H1 (cell line): ENCODE data around the gene MOB3B.

ENCODE experiments used
- CEBPB ChIP-seq: IDR thresholded peaks from 2 replicates; pipeline ENCODE4 v1.6.1; 2012; ENCODE audit warnings: low read depth, low read length
- CTCF ChIP-seq, 3 experiments: IDR thresholded peaks; 1 replicate in 2 of 3; 2 replicates in 1 of 3; pipeline versions ENCODE4 v1.5.1 to v1.6.1; 2011; ENCODE audit warnings: low read length in 3 of 3, mild to moderate bottlenecking in 3 of 3, inconsistent platforms in 2 of 3, low read depth in 1 of 3, moderate library complexity in 1 of 3; ENCODE audit not compliant: insufficient read depth in 1 of 3; ENCODE audit errors: control extremely low read depth in 1 of 3
- GABPA ChIP-seq: IDR thresholded peaks from 2 replicates; pipeline ENCODE4 v1.6.1; 2011; ENCODE audit warnings: mild to moderate bottlenecking, low read length, moderate library complexity, borderline replicate concordance; ENCODE audit not compliant: insufficient read depth
- HDAC2 ChIP-seq, 2 experiments: fragments of 300-600 bp in 1 of 2; sonication (generic) in 1 of 2; IDR thresholded peaks; 2 replicates each; pipeline ENCODE4 v1.6.1; 2011 to 2012; ENCODE audit warnings: low read depth in 2 of 2, low read length in 2 of 2, mild to moderate bottlenecking in 2 of 2, moderate library complexity in 2 of 2, borderline replicate concordance in 1 of 2, inconsistent platforms in 1 of 2
- HDAC6 ChIP-seq: IDR thresholded peaks from one replicate; pipeline ENCODE4 v1.7.1; 2012; ENCODE audit warnings: low read depth, mild to moderate bottlenecking, inconsistent platforms, low read length, moderate library complexity
- POLR2A ChIP-seq, 2 experiments: IDR thresholded peaks; 1 replicate in 1 of 2; 2 replicates in 1 of 2; pipeline ENCODE4 v1.6.1; 2011; ENCODE audit warnings: low read depth in 2 of 2, low read length in 2 of 2, mild to moderate bottlenecking in 2 of 2; ENCODE audit errors: control extremely low read depth in 1 of 2
- POLR2AphosphoS5 ChIP-seq: IDR thresholded peaks from 2 replicates; pipeline ENCODE4 v1.6.1; 2011; ENCODE audit warnings: low read depth, low read length
- TCF12 ChIP-seq: IDR thresholded peaks from 2 replicates; pipeline ENCODE4 v1.6.1; 2011; ENCODE audit warnings: low read depth, mild to moderate bottlenecking, low read length

GRCh38 chr9:27523141-27523540 lies 6.5 kb downstream of the MOB3B start:
- TF ChIP-seq TCF12 (no peak), HDAC2 (IDR thresholded peaks at IDR 0.05; ENCODE audit: borderline replicate concordance in 1 of 2, low read depth in 2 of 2, low read length in 2 of 2) (no peak), CTCF (IDR thresholded peaks at IDR 0.05; ENCODE audit: control extremely low read depth in 1 of 3, insufficient read depth in 1 of 3, low read depth in 1 of 3, low read length in 3 of 3) (no peak), HDAC6 (no peak), POLR2A (IDR thresholded peaks at IDR 0.05; ENCODE audit: control extremely low read depth in 1 of 2, low read depth in 2 of 2, low read length in 2 of 2) (no peak), CEBPB (no peak), GABPA (no peak), POLR2AphosphoS5 (no peak)
